Calu3 (cell line): ENCODE data around the gene NINL. TPM values are rescaled to one million over a fixed set of nuclear protein-coding genes. Genes with fewer than 3 reads are reported as not detected.
"Not testable (repeated sequence)": the region's sequence is repeated elsewhere in the genome, so short reads cannot be mapped to it uniquely, and the experiment has no call there.

Experiments used
- BruUV-seq: library from RNA; stranded (reverse); fragments of 400-500 nt; replicated peaks from 2 replicates; lab custom pipeline; 2021; lab: Mats Ljungman, UMichigan
- CTCF ChIA-PET: fragments of 300-600 bp; sonication (Branson Sonifier 250); formaldehyde crosslinking; loops from one replicate; lab custom pipeline; 2022; ENCODE audit warnings: antibody characterized with exemption; lab: Charles Lee
- DNase-seq: peaks from one replicate; pipeline ENCODE4 v3.0.0; 2022
- H3K27ac Mint-ChIP-seq: one replicate; pipeline ENCODE4 v1.8.0; 2022; ENCODE audit warnings: mixed read lengths; ENCODE audit not compliant: unreplicated experiment
- H3K27me3 Mint-ChIP-seq: one replicate; pipeline ENCODE4 v1.8.0; 2022; ENCODE audit warnings: mixed read lengths; ENCODE audit not compliant: unreplicated experiment
- H3K36me3 Mint-ChIP-seq: one replicate; pipeline ENCODE4 v1.8.0; 2022; ENCODE audit warnings: mild to moderate bottlenecking, moderate library complexity, mixed read lengths; ENCODE audit not compliant: insufficient read depth, unreplicated experiment
- H3K4me1 Mint-ChIP-seq: one replicate; pipeline ENCODE4 v1.8.0; 2022; ENCODE audit warnings: mild to moderate bottlenecking, low read depth, mixed read lengths; ENCODE audit not compliant: unreplicated experiment
- H3K4me3 Mint-ChIP-seq: one replicate; pipeline ENCODE4 v1.8.0; 2022; ENCODE audit warnings: mild to moderate bottlenecking, low read depth, moderate library complexity, mixed read lengths; ENCODE audit not compliant: unreplicated experiment
- H3K9me3 Mint-ChIP-seq: one replicate; pipeline ENCODE4 v1.8.0; 2022; ENCODE audit warnings: low read depth, mixed read lengths; ENCODE audit not compliant: unreplicated experiment
- intact Hi-C: fragments of 100-400 bp; cut with micrococcal nuclease; formaldehyde crosslinking; loops from one replicate; pipeline ENCODE4 v1.10.0; 2022; ENCODE audit not compliant: unreplicated experiment
- total RNA-seq: library from RNA; stranded (reverse); gene quantifications from 2 replicates; pipeline ENCODE4 v1.2.3, GENCODE V29; 2022
- TF ChIP-seq, protein P1 (sequence below): fragments of 200-600 bp; IDR thresholded peaks from one replicate; pipeline ENCODE4 v1.8.0; 2022; ENCODE audit warnings: antibody characterized with exemption; ENCODE audit not compliant: unreplicated experiment

The NINL gene
- total RNA-seq, 1 experiment from 2014 or later = 9.1 TPM

DNA sequence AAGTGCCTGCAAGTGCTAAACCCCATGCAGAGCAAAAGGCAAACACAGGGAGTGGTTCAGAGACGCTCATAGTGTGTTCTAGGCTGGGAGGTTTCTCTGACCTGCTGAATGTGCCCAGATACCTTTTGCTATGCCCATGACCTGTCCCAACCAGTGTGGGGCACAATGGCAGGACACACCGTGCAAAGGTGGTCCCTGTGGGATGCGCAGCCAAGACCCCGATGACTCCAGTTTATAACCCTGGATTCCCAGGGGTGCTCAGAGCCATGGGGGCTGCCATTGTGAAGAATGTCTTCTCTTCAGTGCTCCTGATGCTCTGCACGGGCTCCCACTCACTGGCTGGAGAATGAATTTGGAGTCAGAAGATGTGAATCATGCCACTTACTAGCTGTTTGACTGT lies 2.2 kb upstream of the NINL start:
- no peak for DNase-seq
- Mint-ChIP-seq H3K27ac (no peak overlapping the region), H3K4me1 (no peaks in the 10 kb centered on the region), H3K4me3 (no peak overlapping the region), H3K36me3 (peaks cover 7% of the 10 kb centered on the region), H3K27me3 (no peaks in the 10 kb centered on the region), H3K9me3 (no peaks in the 10 kb centered on the region)
- intact Hi-C loops = no loop called here
- BruUV-seq = no TSS peak
- CTCF ChIA-PET = no interaction called here
- TF ChIP-seq, protein P1, sequence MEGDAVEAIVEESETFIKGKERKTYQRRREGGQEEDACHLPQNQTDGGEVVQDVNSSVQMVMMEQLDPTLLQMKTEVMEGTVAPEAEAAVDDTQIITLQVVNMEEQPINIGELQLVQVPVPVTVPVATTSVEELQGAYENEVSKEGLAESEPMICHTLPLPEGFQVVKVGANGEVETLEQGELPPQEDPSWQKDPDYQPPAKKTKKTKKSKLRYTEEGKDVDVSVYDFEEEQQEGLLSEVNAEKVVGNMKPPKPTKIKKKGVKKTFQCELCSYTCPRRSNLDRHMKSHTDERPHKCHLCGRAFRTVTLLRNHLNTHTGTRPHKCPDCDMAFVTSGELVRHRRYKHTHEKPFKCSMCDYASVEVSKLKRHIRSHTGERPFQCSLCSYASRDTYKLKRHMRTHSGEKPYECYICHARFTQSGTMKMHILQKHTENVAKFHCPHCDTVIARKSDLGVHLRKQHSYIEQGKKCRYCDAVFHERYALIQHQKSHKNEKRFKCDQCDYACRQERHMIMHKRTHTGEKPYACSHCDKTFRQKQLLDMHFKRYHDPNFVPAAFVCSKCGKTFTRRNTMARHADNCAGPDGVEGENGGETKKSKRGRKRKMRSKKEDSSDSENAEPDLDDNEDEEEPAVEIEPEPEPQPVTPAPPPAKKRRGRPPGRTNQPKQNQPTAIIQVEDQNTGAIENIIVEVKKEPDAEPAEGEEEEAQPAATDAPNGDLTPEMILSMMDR = no peak

DNA sequence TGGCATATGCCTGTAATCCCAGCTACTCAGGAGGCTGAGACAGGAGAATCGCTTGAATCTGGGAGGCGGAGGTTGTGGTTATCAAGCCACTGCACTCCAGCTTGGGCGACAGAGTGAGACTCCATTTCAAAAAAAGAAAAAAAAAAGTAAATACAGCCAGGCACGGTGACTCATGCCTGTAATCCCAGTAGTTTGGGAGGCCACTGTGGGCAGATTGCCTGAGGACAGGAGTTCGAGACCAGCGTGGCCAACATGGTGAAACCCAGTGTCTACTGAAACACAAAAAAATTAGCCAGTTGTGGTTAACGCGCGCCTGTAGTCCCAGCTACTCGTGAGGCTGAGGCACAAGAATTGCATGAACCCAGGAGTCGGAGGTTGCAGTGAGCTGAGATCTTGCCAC lies 1.5 kb upstream of the NINL start:
- intact Hi-C loops = no loop called here

DNA sequence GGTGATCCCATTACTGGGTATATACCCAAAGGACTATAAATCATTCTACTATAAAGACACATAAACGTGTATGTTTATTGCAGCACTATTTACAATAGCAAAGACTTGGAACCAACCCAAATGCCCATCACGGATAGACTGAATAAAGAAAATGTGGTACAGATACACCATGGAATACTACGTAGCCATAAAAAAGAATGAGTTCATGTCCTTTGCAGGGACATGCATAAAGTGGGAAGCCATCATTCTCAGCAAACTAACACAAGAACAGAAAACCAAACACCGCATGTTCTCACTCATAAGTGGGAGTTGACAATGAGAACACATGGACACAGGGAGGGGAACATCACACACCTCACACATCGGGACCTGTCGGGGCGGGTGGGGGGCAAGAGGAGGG lies 1.7 kb downstream of the NINL start:
- intact Hi-C loops, DNase-seq, BruUV-seq, H3K9me3 Mint-ChIP-seq, H3K4me1 Mint-ChIP-seq, H3K27ac Mint-ChIP-seq, CTCF ChIA-PET, H3K27me3 Mint-ChIP-seq, H3K36me3 Mint-ChIP-seq: not testable (repeated sequence)
- peak overlapping the region; percentile 75 for H3K4me3 Mint-ChIP-seq

More for the DNA sequence above, 1.5 kb upstream of the NINL start:
- no peak for DNase-seq
- peaks cover 7% of the 10 kb centered on the region for H3K36me3 Mint-ChIP-seq
- TF ChIP-seq, protein P1 = no peak
- H3K27me3 Mint-ChIP-seq = no peaks in the 10 kb centered on the region
- no peak overlapping the region for H3K4me3 Mint-ChIP-seq
- no peaks in the 10 kb centered on the region for H3K9me3 Mint-ChIP-seq
- CTCF ChIA-PET = no interaction called here
- H3K4me1 Mint-ChIP-seq = no peaks in the 10 kb centered on the region
- H3K27ac Mint-ChIP-seq = no peak overlapping the region
- BruUV-seq = no TSS peak

DNA sequence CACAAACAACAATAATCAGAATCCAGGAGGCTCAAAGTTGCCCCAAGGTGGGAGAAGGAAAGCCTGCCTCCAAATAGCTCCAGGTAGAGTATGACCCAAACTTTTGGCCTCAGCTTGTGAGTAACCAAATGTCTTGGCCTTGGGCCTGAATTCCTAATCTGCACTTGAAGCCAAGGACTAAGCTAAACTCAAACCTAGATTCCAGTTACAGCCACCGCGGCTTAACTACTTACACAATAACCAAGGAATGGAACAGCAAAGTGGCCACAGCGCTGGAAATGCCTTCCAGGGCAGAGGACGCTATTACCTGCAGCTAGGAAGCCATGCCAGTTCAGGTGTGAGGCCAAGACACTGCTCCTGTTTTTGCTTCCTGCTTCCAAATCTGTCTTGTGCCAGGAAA lies 4.6 kb downstream of the NINL start:
- TF ChIP-seq, protein P1 = no peak
- Mint-ChIP-seq H3K4me1 (no peaks in the 10 kb centered on the region), H3K36me3 (peaks cover 7% of the 10 kb centered on the region), H3K4me3 (no peak overlapping the region), H3K9me3 (no peaks in the 10 kb centered on the region), H3K27ac (no peak overlapping the region), H3K27me3 (no peaks in the 10 kb centered on the region)
- DNase-seq = no peak
- CTCF ChIA-PET = no interaction called here
- intact Hi-C loops = no loop called here
- no TSS peak for BruUV-seq

DNA sequence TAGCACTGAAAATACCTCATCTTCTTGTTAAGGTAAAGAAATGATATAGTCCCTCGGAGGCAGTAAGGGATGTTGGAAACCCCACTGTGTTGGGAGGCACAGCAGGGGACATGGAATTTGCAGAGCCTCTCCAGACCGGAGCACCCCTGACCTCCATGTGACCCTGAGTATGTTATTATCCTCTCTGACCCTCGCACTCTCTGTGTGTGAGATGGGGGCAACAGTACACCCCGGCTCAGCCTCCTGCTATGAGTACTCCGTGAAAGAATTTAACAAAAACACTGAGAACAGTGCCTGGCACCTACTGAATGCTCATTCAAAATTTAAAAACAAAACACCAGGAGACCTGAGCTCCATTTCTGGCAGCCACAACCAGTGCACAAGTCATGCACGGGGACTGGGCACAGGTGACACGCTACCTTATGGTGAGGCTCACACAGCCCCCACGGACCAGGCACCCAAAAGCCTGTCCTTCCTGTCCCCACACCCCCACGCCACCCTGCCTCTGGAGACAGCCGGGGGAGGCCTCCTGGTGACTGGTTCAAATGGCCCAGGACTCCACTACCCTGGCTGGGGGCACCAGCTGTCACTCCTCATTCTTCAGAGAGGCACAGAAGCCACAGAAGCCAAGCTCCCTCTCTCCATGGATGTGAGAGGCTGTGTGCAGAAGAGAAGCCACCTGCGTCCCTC lies 6.1 kb downstream of the NINL start:
- TF ChIP-seq, protein P1 = no peak
- no peak overlapping the region for H3K27ac Mint-ChIP-seq
- CTCF ChIA-PET = no interaction called here
- no peaks in the 10 kb centered on the region for H3K27me3 Mint-ChIP-seq
- H3K4me1 Mint-ChIP-seq = no peaks in the 10 kb centered on the region
- H3K36me3 Mint-ChIP-seq = peaks cover under 1% of the 10 kb centered on the region
- intact Hi-C loops = no loop called here
- no peak overlapping the region for H3K4me3 Mint-ChIP-seq
- no TSS peak for BruUV-seq
- DNase-seq = no peak
- no peaks in the 10 kb centered on the region for H3K9me3 Mint-ChIP-seq
